NCI-H2081 treated with DMSO at 0.1 percent for 48 hours (cell line): Measurements from ENCODE around the gene SLC6A7.

Experiments
- DNase-seq: peaks from one replicate; lab custom pipeline; 2025; lab: John Stamatoyannopoulos, UW

Gene SLC6A7

GRCh38 chr5:150195736-150196485 is 6.0 kb downstream of the SLC6A7 start:
- DNase-seq = no peak

DNA sequence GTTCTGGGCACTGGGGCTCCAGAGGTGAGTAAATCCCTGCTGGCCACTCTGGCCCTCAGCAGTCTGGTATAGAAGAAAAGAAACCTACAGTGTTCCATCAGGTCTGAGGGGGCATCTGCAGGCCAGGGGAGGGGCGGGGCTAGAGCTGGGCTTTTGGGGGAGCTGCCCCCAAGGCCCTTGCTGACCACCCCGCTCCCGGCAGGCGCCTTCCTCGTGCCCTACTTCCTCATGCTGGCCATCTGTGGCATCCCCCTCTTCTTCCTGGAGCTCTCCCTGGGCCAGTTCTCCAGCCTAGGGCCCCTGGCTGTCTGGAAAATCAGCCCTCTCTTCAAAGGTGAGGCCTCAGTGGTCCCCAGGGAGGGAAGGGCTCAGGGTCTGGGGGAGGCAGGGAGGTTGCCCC is 6.7 kb downstream of the SLC6A7 start:
- no peak for DNase-seq

GRCh38 chr5:150196986-150197385 is 7.1 kb downstream of the SLC6A7 start:
- DNase-seq = no peak

DNA sequence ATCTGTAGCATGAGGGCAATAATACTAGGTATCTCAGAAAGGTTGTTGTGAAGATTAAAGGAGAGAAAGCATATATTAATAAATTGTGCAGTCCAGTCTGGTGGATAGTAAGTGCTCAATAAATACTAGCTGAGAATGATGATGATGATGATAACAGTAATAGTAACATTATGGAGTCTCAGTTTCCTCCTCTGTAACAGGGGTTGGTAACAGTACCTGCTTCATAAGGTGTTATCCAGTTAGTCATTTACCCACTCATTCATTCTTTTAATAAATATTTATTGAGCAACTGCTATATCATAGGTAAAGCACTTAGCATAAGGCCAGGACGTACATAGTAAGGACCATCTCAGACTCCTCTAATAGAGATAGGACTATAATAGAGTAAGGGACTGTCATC is 7.6 kb downstream of the SLC6A7 start:
- DNase-seq = no peak

GRCh38 chr5:150202501-150202900 is 12.6 kb downstream of the SLC6A7 start:
- no peak for DNase-seq

DNA sequence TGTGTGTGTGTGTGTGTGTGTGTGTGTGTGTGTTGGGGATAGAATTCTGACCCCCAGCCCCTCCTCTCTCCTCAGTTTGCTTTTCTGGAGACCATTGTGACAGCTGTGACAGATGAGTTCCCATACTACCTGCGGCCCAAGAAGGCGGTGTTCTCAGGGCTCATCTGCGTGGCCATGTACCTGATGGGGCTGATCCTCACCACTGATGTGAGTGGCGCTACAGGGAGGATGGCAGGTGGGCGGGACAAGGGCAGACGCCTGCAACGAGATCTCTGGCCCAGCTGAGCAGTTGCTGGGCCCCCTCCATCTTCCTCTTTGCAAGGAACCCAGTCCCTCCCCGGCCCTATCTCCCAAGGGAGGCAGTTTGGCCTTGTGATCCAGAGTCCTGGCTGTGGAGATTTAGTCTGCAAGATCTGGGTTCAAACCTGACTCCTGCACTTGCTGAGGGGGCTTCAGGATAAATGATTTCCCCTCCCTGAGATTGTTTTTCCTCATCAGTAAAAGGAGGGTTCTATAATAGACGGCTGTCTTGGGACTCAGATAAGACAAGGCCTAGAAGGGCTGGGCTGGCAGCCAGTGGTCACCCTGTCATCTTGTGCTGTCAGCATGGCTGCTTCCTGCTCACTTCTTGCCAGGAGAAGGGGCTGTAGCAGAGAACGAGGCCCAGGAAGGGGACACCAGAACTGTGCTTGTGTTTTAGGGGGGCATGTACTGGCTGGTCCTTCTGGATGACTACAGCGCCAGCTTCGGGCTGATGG is 14.1 kb downstream of the SLC6A7 start:
- no peak for DNase-seq

DNA sequence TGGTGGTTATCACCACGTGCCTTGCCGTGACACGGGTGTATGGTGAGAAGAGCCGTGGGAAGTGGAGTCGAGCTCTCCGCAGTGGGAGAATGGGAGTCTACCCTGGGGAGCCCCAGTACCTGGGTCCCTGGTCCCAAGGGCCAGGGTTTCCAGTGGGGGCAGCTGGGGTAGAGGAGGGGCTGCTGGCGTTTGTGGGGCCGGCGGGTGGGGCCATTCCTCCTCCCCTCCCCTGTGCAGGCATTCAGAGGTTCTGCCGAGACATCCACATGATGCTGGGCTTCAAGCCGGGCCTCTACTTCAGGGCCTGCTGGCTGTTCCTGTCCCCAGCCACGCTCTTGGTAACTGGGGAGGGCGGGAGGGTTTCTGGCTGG is 14.7 kb downstream of the SLC6A7 start:
- DNase-seq = no peak

DNA sequence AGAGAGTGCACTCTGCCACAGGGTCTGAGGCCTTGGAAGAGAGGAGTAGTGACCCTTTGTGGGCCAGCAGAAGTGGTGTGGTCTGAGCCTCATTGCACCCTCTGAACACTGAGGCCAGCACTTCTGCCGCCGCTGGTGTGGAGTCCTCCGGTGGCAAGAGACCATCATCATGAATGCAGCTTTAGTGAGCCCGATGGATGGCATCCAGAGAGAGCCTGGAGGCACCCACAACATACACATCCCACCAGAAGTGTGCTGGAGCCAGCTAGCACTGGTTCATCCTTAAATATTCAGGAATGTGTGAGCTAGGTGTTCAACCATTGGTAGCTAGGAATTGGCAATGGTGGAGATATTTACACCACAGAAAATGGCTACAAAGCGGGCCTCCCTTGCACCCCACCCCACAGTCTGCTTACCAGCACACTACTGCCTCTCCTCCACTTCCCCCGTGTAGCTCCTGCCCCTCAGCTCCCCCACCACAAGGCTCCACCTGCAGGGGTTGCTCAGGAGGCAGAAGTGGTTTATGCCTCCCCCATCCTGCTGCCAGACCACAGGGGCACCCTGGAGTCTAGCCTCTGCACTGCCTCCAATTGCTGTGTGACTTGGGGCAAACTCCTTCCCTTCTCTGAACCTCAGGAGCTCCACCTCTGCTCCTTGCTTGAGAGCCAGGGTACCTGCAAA is 16.4 kb downstream of the SLC6A7 start:
- no peak for DNase-seq

GRCh38 chr5:150206779-150207115 is 16.9 kb downstream of the SLC6A7 start:
- DNase-seq = no peak

GRCh38 chr5:150208187-150209098 is 18.6 kb downstream of the SLC6A7 start:
- DNase-seq = no peak

- no peak for DNase-seq
Measured at GRCh38 chr5:150209099-150209635, 19.3 kb downstream of the SLC6A7 start.

GRCh38 chr5:150210644-150211043 is 20.8 kb downstream of the SLC6A7 start:
- DNase-seq = no peak

GRCh38 chr5:150211156-150212030 is 21.5 kb downstream of the SLC6A7 start:
- no peak for DNase-seq

DNA sequence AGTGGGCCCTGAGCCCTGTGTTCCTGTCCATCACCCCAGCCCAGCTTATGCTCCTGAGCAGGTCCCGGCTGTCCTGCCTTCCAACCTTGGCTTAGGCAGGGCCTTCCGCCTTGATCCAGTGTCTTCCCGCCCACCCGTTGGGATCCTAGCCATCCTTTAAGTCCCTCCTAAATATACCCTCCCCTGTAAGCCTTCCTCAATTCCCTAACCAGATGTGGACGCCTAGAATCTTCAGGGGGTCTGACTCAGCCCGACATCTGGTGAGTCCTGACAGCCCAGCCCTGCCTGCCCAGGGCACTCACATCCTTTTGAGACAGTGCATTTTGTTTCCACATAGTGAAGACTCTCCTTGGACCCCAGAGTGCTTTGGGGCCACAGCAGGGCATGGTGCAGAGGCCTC is 23.7 kb downstream of the SLC6A7 start:
- DNase-seq = no peak

DNA sequence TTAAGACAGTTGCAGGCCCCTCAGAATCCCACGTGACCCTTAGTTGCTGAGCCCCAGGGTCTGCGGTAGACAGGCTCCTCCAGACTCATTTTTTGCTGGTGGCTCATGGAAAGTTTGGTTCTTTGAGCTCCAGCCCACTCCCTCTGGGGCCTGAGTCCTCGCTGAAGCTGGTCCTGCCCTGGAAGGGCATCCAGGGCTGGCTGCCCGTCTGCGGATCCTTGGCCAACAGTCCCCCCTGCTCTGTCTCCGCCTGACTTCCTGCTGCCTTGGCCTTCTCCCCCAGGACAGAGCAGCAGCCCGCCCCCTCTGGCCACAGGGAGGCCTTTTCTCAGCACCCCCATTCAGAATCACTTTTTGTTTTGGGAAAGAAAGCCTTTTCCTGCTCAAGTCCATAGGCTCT is 24.4 kb downstream of the SLC6A7 start:
- no peak for DNase-seq

- no peak for DNase-seq
Measured at GRCh38 chr5:150215979-150216944, 26.4 kb downstream of the SLC6A7 start.

- DNase-seq = no peak
Measured at GRCh38 chr5:150217038-150217437, 27.2 kb downstream of the SLC6A7 start.

DNA sequence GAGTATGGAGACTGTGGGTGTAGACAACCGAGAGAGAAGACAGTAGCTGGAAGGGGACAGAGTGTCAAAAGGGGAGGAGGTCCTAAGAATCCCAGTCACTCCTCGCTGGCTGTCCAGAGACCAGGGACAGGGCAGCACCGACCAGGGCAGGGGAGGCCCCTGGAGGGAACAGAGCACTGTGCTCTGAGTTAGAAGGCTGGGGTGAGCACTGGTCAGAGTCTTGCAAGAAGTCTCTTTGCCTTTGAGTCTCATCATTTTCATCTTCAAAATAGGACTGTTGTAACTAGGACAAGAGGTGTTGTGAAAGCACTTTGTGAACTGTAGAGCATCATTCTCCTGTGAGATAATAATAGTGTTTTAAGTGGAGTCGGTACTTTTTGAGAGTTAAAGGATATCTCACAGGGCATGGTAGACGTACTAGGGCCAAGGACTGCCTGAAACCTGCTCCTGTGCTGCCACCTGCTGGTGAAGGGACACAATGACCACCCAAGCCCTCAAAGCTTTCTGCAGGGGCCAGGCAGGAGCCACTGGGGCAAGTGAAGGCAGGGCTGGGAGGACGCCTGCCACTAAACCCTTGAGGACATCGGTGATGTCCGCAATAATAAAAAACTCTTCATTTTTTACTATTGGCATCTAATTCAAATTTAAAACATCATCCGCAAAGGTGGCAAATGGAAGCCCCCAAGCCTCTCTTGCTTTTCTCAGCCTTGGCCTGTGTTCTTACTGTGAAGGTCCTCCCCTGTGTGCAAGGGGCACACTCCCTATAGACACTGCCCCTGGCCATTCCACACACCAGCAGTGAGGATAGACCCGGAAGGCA is 28.2 kb downstream of the SLC6A7 start:
- DNase-seq = peak; percentile 33

DNA sequence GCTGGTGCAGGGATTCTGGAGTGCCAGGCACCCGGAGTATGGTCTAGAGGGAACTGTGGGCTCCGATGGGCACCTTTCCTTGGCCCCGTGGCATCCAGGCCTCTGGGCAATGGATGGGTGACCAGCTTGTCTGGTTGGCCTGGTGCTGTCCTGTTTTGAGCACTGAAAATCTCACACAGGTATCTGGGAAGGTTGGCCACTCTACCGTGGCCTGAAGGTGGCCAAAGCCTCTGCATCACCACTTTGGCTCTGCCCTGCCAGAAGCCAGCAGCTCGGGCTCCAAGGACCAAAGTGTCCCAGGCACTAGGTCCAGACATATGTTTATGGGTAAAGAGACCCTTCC is 28.8 kb downstream of the SLC6A7 start:
- no peak for DNase-seq
